Fibroblast of peridontal ligament (primary cell): Measurements from ENCODE around the gene SGCA.

ENCODE experiments used
- DNase-seq: peaks from one replicate; pipeline ENCODE4 v3.0.0-alpha.2; 2010; ENCODE audit errors: extremely low read depth

The SGCA gene

GRCh38 chr17:50192618-50193291, 26.9 kb downstream of the SGCA start:
- DNase-seq, result no peak

GRCh38 chr17:50194140-50194933, 28.5 kb downstream of the SGCA start:
- DNase-seq, result no peak

GRCh38 chr17:50194934-50195865, 29.4 kb downstream of the SGCA start:
- peak; percentile 62 for DNase-seq

- DNase-seq, result no peak
These were observed 30.2 kb downstream of the SGCA start for GRCh38 chr17:50196036-50196435.

GRCh38 chr17:50196826-50197225, 31.0 kb downstream of the SGCA start:
- DNase-seq, result peak; percentile 73

- DNase-seq, result peak; percentile 70
These were observed 32.3 kb downstream of the SGCA start for GRCh38 chr17:50198026-50198669.

GRCh38 chr17:50199211-50199802, 33.5 kb downstream of the SGCA start:
- DNase-seq, result peak; percentile 30

- DNase-seq, result peak; percentile 96
These were observed 34.1 kb downstream of the SGCA start for GRCh38 chr17:50199803-50200456.

- peak; percentile 89 for DNase-seq
These were observed 34.9 kb downstream of the SGCA start for GRCh38 chr17:50200457-50201275.

GRCh38 chr17:50201276-50201854, 35.6 kb downstream of the SGCA start, which contains the start of gene COL1A1:
TSS of gene COL1A1 (minus strand) at chr17:50201631. CDS start at chr17:50201513, 118 bp downstream.
- DNase-seq, result peak; percentile 95

- DNase-seq, result peak; percentile 87
These were observed 37.3 kb downstream of the SGCA start for GRCh38 chr17:50203086-50203485.

GRCh38 chr17:50203604-50204345, 38.0 kb downstream of the SGCA start:
- DNase-seq, result peak; percentile 98

GRCh38 chr17:50204431-50204830, 38.6 kb downstream of the SGCA start:
- DNase-seq, result no peak

- no peak for DNase-seq
These were observed 39.5 kb downstream of the SGCA start for GRCh38 chr17:50205111-50205962.

- DNase-seq, result no peak
These were observed 40.2 kb downstream of the SGCA start for GRCh38 chr17:50205963-50206505.

GRCh38 chr17:50206604-50207293, 40.9 kb downstream of the SGCA start:
- DNase-seq, result peak; percentile 65

- DNase-seq, result no peak
These were observed 41.5 kb downstream of the SGCA start for GRCh38 chr17:50207315-50207714.
